ENCODE results near the gene ATIC. TPM values are rescaled to one million over a fixed set of nuclear protein-coding genes. Genes with fewer than 3 reads are reported as not detected.
A peak's percentile ranks its signal among the peaks of the same experiment; 100 is the strongest.
"Not testable (repeated sequence)": the region's sequence is repeated elsewhere in the genome, so short reads cannot be mapped to it uniquely, and the experiment has no call there.

Gene ATIC
- total and polyA plus RNA-seq, 7 experiments from 2014 or later, result 62.1 to 205 (median 85.2) TPM

DNA sequence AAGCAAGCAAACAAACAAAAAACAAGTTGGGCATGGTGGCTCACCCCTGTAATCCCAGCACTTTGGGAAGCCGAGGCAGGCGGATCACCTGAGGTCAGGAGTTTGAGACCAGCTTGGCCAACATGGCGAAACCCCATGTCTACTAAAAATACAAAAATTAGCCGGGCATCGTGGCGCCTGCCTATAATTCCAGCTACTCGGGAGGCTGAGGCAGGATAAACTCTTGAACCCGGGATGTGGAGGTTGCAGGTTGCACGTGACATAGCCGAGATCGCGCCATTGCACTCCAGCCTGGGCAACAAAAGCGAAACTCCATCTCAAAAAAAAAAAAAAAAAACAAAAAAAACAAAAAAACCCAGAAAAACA is 617 bp upstream of the ATIC start:
- H3K27me3 Mint-ChIP-seq; H3K36me3 ChIP-seq (ENCODE audit: control insufficient read depth in 2 of 3, insufficient read depth in 3 of 3, low read length in 3 of 3); H3K27me3 ChIP-seq (ENCODE audit: control insufficient read depth in 2 of 2, insufficient read depth in 2 of 2, low read length in 2 of 2); H3K9me3 ChIP-seq (ENCODE audit: control insufficient read depth in 2 of 3, low read length in 3 of 3); H3K9me3 Mint-ChIP-seq; CTCF ChIA-PET: not testable (repeated sequence)
- H3K27ac Mint-ChIP-seq, result peak overlapping the region; percentile 81 to 94 (median 88)
- Histone ChIP-seq H3K4me3 (ENCODE audit: low read length) (peak overlapping the region; percentile 98), H3K27ac (ENCODE audit: low read depth, low read length) (peak overlapping the region; percentile 74), H3K4me1 (ENCODE audit: control insufficient read depth in 2 of 2, insufficient read depth in 2 of 2, low read length in 2 of 2) (peaks cover 13 to 16% of the 10 kb centered on the region in 2 donors)
- peak overlapping the region; percentile 86 to 92 (median 89) for H3K4me3 Mint-ChIP-seq
- POLR2A ChIA-PET, result interaction anchor here (0.6 to 1.6 kb wide), 5 partner anchors 9 to 1423 kb away, joined by 3 to 6 read pairs (median 4); no protein-coding TSS in a partner anchor
- intact Hi-C loops (cut with micrococcal nuclease), result loop anchor here (2.0 to 5.0 kb wide), 5 partner anchors 126 to 1186 kb away; partner anchors contain the start of genes MREG (in 2 of the 2), FN1 (in 1 of the 2), PECR (in 1 of the 2) and RPL37A (in 1 of the 2)
- DNase-seq, result peak in 2 of 9 donors; percentile 8 to 10
- peaks cover 11 to 38% (median 34%) of the 10 kb centered on the region in 7 donors for H3K4me1 Mint-ChIP-seq
- peaks cover 5 to 27% (median 26%) of the 10 kb centered on the region in 5 donors for H3K36me3 Mint-ChIP-seq
- peak; percentile 5 for ATAC-seq

DNA sequence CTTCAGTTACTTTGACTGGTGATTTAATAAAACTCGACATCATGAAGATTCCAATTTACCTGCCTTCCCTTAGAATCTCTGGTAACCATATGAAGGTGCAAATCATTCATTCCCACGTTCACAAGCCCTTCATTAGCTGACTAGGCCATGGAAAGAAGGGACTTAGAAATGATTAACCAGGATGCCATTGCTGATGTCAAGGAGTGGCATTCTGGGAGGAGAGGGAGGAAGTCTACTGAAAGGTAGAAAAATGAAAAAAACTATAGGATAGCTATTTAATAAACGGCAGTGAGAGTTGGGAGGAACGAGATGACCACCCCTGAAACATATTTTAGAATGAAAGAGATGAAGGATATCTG is 1.4 kb downstream of the ATIC start:
- H3K9me3 Mint-ChIP-seq, result no peaks in the 10 kb centered on the region
- Histone ChIP-seq H3K9me3 (ENCODE audit: control insufficient read depth in 2 of 3, low read length in 3 of 3) (no peaks in the 10 kb centered on the region), H3K36me3 (ENCODE audit: control insufficient read depth in 2 of 3, insufficient read depth in 3 of 3, low read length in 3 of 3) (peaks cover 0 to 5% (median 0%) of the 10 kb centered on the region in 3 experiments), H3K27ac (ENCODE audit: low read depth, low read length) (no peak overlapping the region), H3K4me1 (ENCODE audit: control insufficient read depth in 2 of 2, insufficient read depth in 2 of 2, low read length in 2 of 2) (peaks cover 13 to 16% of the 10 kb centered on the region in 2 donors), H3K4me3 (ENCODE audit: low read length) (peak overlapping the region; percentile 98), H3K27me3 (ENCODE audit: control insufficient read depth in 2 of 2, insufficient read depth in 2 of 2, low read length in 2 of 2) (no peaks in the 10 kb centered on the region)
- H3K36me3 Mint-ChIP-seq, result peaks cover 5 to 32% (median 30%) of the 10 kb centered on the region in 5 donors
- H3K27ac Mint-ChIP-seq, result peak overlapping the region in 8 of 9 donors; percentile 62 to 94 (median 88)
- peaks cover 11 to 50% (median 37%) of the 10 kb centered on the region in 7 donors for H3K4me1 Mint-ChIP-seq
- ATAC-seq (no peak), DNase-seq (no peak)
- peak overlapping the region; percentile 86 to 95 (median 93) for H3K4me3 Mint-ChIP-seq
- POLR2A ChIA-PET, result no interaction called here
- CTCF ChIA-PET, result no interaction called here
- intact Hi-C loops (cut with micrococcal nuclease), result loop anchor here (5.0 kb wide), 4 partner anchors 699 to 1184 kb away; partner anchors contain the start of genes MREG (in 2 of the 2), PECR (in 1 of the 2), RPL37A (in 1 of the 2) and TMEM169 (in 1 of the 2)
- no peaks in the 10 kb centered on the region for H3K27me3 Mint-ChIP-seq

DNA sequence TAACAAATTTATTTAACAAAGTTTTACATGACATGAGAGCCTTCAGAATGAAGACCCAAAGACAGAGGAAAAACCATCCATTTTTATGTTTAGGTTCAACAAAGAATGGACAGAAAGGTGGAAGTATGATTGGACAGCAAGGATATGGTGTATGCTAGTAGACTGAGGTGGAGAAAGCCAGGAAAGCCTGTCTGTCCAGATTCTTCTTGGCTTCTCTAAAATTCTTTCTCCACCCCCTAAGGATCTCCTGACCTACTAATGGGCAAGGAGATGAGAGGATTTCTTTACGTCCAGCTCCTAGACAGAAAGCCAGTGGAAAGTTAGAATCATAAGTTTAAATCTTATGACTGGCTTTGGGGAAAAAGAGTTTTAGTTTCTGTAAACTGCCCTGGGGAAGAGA is 3.0 kb downstream of the ATIC start:
- Mint-ChIP-seq H3K4me1 (peaks cover 11 to 53% (median 41%) of the 10 kb centered on the region in 7 donors), H3K27me3 (no peaks in the 10 kb centered on the region), H3K27ac (peak overlapping the region in 5 of 9 donors; percentile 10 to 70 (median 38)), H3K4me3 (peak overlapping the region in 4 of 10 donors; percentile 12 to 86 (median 24)), H3K36me3 (peaks cover 5 to 43% (median 34%) of the 10 kb centered on the region in 5 donors), H3K9me3 (no peaks in the 10 kb centered on the region)
- ChIA-PET POLR2A (no interaction called here), CTCF (no interaction called here)
- Histone ChIP-seq H3K4me1 (ENCODE audit: control insufficient read depth in 2 of 2, insufficient read depth in 2 of 2, low read length in 2 of 2) (peaks cover 13 to 16% of the 10 kb centered on the region in 2 donors), H3K27ac (ENCODE audit: low read depth, low read length) (no peak overlapping the region), H3K27me3 (ENCODE audit: control insufficient read depth in 2 of 2, insufficient read depth in 2 of 2, low read length in 2 of 2) (no peaks in the 10 kb centered on the region), H3K4me3 (ENCODE audit: low read length) (no peak overlapping the region), H3K36me3 (ENCODE audit: control insufficient read depth in 2 of 3, insufficient read depth in 3 of 3, low read length in 3 of 3) (peaks cover 4 to 12% (median 8%) of the 10 kb centered on the region in 3 experiments), H3K9me3 (ENCODE audit: control insufficient read depth in 2 of 3, low read length in 3 of 3) (no peaks in the 10 kb centered on the region)
- no peak for ATAC-seq
- intact Hi-C loops (cut with micrococcal nuclease), result loop anchor here (5.0 kb wide), 4 partner anchors 697 to 1182 kb away; partner anchors contain the start of genes MREG (in 2 of the 2), PECR (in 1 of the 2), RPL37A (in 1 of the 2) and TMEM169 (in 1 of the 2)
- no peak for DNase-seq

DNA sequence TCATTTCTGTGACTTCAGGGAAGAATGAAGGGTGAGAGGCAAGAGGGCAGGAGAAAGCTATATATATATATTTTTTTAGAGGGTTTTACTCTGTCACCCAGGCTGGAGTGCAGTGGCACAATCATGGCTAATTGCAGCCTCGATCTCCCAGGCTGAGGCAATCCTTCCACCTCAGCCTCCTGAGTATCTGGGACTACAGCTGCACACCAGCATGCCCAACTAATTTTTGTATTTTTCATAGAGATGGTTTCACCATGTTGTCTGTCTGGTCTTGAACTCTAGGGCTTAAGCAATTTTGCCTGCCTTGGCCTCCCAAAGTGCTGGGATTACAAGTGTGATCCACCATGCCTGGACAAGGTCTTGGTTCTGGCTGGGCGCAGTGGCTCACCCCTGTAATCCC is 3.4 kb downstream of the ATIC start:
- H3K4me1 Mint-ChIP-seq, result peaks cover 13 to 56% (median 44%) of the 10 kb centered on the region in 7 donors
- H3K27ac Mint-ChIP-seq, result peak overlapping the region in 4 of 9 donors; percentile 10 to 70 (median 30)
- H3K4me3 Mint-ChIP-seq, result peak overlapping the region in 2 of 10 donors; percentile 35 to 86
- CTCF ChIA-PET, result no interaction called here
- no peaks in the 10 kb centered on the region for H3K9me3 Mint-ChIP-seq
- H3K4me3 ChIP-seq (ENCODE audit: low read length), result no peak overlapping the region
- peaks cover 8 to 46% (median 37%) of the 10 kb centered on the region in 5 donors for H3K36me3 Mint-ChIP-seq
- intact Hi-C loops (cut with micrococcal nuclease), result no loop called here
- H3K27me3 Mint-ChIP-seq, result no peaks in the 10 kb centered on the region
- no peaks in the 10 kb centered on the region for H3K9me3 ChIP-seq (ENCODE audit: control insufficient read depth in 2 of 3, low read length in 3 of 3)
- ATAC-seq (no peak), DNase-seq (no peak)
- POLR2A ChIA-PET, result interaction anchor here (0.5 kb wide), 1 partner anchor 821 kb away, joined by 3 read pairs; no protein-coding TSS in a partner anchor
- peaks cover 8 to 16% (median 8%) of the 10 kb centered on the region in 3 experiments for H3K36me3 ChIP-seq (ENCODE audit: control insufficient read depth in 2 of 3, insufficient read depth in 3 of 3, low read length in 3 of 3)
- peaks cover 13 to 16% of the 10 kb centered on the region in 2 donors for H3K4me1 ChIP-seq (ENCODE audit: control insufficient read depth in 2 of 2, insufficient read depth in 2 of 2, low read length in 2 of 2)
- H3K27me3 ChIP-seq (ENCODE audit: control insufficient read depth in 2 of 2, insufficient read depth in 2 of 2, low read length in 2 of 2), result no peaks in the 10 kb centered on the region
- no peak overlapping the region for H3K27ac ChIP-seq (ENCODE audit: low read depth, low read length)

DNA sequence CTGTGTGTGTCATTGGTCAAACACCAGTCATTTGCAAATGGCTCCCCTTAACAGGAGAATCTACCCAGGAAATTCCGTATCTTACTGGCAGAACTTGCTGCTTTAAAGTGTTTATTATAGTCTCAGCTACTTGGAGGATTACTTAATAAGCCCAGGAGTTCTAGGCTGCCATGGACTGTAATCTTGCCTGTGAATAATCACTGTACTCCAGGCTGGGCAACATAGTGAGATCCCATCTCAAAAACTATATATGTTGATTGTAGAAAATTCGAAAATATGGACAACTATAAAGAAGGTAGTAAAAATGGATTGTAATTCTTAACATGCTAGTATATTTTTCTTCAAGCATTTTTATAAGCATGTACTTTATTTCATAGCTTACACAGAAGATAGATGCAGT is 4.5 kb downstream of the ATIC start:
- Histone ChIP-seq H3K27me3 (ENCODE audit: control insufficient read depth in 2 of 2, insufficient read depth in 2 of 2, low read length in 2 of 2) (no peaks in the 10 kb centered on the region), H3K4me3 (ENCODE audit: low read length) (no peak overlapping the region), H3K4me1 (ENCODE audit: control insufficient read depth in 2 of 2, insufficient read depth in 2 of 2, low read length in 2 of 2) (peaks cover 13 to 16% of the 10 kb centered on the region in 2 donors), H3K9me3 (ENCODE audit: control insufficient read depth in 2 of 3, low read length in 3 of 3) (no peaks in the 10 kb centered on the region), H3K27ac (ENCODE audit: low read depth, low read length) (no peak overlapping the region), H3K36me3 (ENCODE audit: control insufficient read depth in 2 of 3, insufficient read depth in 3 of 3, low read length in 3 of 3) (peaks cover 8 to 25% (median 11%) of the 10 kb centered on the region in 3 experiments)
- H3K27me3 Mint-ChIP-seq, result no peaks in the 10 kb centered on the region
- ATAC-seq (no peak), DNase-seq (no peak)
- peak overlapping the region in 6 of 9 donors; percentile 26 to 77 (median 39) for H3K27ac Mint-ChIP-seq
- peak overlapping the region in 2 of 10 donors; percentile 34 to 35 for H3K4me3 Mint-ChIP-seq
- H3K4me1 Mint-ChIP-seq, result peaks cover 18 to 60% (median 51%) of the 10 kb centered on the region in 7 donors
- ChIA-PET POLR2A (interaction anchor here (0.7 kb wide), 1 partner anchor 9 kb away, joined by 3 read pairs; no protein-coding TSS in a partner anchor), CTCF (no interaction called here)
- no peaks in the 10 kb centered on the region for H3K9me3 Mint-ChIP-seq
- intact Hi-C loops (cut with micrococcal nuclease), result no loop called here
- H3K36me3 Mint-ChIP-seq, result peaks cover 9 to 55% (median 46%) of the 10 kb centered on the region in 5 donors

DNA sequence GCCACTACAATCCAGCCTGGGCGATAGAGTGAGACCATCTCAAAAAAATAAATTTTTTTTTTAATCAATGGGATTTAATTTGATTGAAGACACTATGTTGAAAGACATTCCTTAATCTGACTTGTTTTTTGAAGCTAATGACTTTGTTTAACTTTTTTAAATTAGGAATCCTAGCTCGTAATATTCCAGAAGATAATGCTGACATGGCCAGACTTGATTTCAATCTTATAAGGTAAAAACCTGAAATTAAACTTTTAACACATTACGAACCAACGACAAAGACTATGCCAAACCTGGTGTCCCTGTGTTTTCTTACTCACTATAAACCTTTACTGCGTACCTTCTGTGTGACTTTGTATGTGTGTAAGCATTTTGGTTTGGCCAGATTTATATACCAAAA is 7.6 kb downstream of the ATIC start:
- Mint-ChIP-seq H3K4me3 (no peak overlapping the region), H3K27ac (no peak overlapping the region), H3K27me3 (no peaks in the 10 kb centered on the region), H3K9me3 (no peaks in the 10 kb centered on the region), H3K36me3 (peaks cover 13 to 60% (median 48%) of the 10 kb centered on the region in 5 donors), H3K4me1 (peaks cover 8 to 51% (median 42%) of the 10 kb centered on the region in 7 donors)
- no peak for ATAC-seq
- H3K4me1 ChIP-seq (ENCODE audit: control insufficient read depth in 2 of 2, insufficient read depth in 2 of 2, low read length in 2 of 2), result no peaks in the 10 kb centered on the region
- intact Hi-C loops (cut with micrococcal nuclease), result no loop called here
- H3K36me3 ChIP-seq (ENCODE audit: control insufficient read depth in 2 of 3, insufficient read depth in 3 of 3, low read length in 3 of 3), result peaks cover 15 to 45% (median 17%) of the 10 kb centered on the region in 3 experiments
- POLR2A ChIA-PET, result interaction anchor here (1.3 kb wide), 1 partner anchor 8 kb away, joined by 5 read pairs; the partner anchor contains the start of gene ATIC
- no peak for DNase-seq
- H3K9me3 ChIP-seq (ENCODE audit: control insufficient read depth in 2 of 3, low read length in 3 of 3), result no peaks in the 10 kb centered on the region
- no peak overlapping the region for H3K4me3 ChIP-seq (ENCODE audit: low read length)
- H3K27me3 ChIP-seq (ENCODE audit: control insufficient read depth in 2 of 2, insufficient read depth in 2 of 2, low read length in 2 of 2), result no peaks in the 10 kb centered on the region
- H3K27ac ChIP-seq (ENCODE audit: low read depth, low read length), result no peak overlapping the region
- CTCF ChIA-PET, result no interaction called here

Data from naive thymus-derived CD4-positive, alpha-beta T cell (primary cell).